Fibroblast of peridontal ligament (primary cell): ENCODE measurements around the gene KLHDC8A.
"Not testable (repeated sequence)": the region's sequence is repeated elsewhere in the genome, so short reads cannot be mapped to it uniquely, and the experiment has no call there.

Experiments
- DNase-seq: peaks from one replicate; pipeline ENCODE4 v3.0.0-alpha.2; 2010; ENCODE audit errors: extremely low read depth

KLHDC8A gene

GRCh38 chr1:205371871-205372660 lies 15.3 kb upstream of the KLHDC8A start:
- no peak for DNase-seq

DNA sequence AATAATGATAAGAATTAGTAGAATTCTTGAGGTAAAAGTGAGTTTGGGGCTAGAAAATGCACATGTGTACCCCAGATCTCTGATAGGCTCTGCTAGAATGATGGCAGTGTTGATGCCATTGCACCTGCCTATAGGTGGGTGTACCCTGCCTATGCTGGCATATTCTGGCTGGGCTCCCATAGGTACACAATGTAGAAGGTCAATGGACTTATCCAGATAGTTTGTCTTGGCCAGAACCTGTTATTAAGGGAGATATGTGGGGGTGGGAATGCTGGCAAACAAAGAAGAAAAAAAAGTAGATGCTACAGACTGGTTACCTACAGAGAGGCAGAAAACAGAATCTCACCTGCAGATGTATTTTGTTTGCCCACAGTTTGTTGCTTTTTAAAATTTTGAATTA lies 14.1 kb upstream of the KLHDC8A start:
- DNase-seq = no peak

- DNase-seq = no peak
Observed at GRCh38 chr1:205369701-205370123, 13.0 kb upstream of the KLHDC8A start.

- DNase-seq = no peak
Observed at GRCh38 chr1:205368478-205368877, 11.8 kb upstream of the KLHDC8A start.

DNA sequence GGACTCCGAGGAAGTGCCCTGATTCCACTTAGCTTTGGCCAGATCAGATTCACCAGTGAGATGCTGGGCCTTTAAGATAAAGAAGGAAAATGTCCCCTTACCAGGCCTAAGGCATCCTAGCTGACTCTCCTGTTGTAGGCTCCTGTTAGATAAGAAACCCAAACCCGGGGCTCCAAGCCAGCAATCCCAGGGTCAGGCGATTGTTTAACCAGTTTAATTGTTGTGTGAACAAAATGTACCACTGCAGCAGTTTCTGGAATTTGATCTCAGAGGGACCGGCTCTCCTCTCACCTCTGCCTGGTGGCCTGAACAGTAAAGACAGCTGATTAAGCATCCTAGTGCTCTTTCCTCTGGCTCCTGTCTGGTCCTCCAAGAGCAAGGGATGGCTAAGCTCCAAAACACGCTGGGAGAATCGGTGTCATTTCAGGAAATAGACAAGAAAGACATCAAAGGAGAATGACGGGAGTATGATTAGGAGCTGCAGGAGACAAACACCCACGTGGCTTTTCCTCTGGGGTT lies 9.3 kb upstream of the KLHDC8A start:
- no peak for DNase-seq

- not testable (repeated sequence) for DNase-seq
Observed at GRCh38 chr1:205365086-205365485, 8.4 kb upstream of the KLHDC8A start.

- DNase-seq = no peak
Observed at GRCh38 chr1:205360891-205361290, 4.2 kb upstream of the KLHDC8A start.

- no peak for DNase-seq
Observed at GRCh38 chr1:205359771-205360565, 3.2 kb upstream of the KLHDC8A start.

DNA sequence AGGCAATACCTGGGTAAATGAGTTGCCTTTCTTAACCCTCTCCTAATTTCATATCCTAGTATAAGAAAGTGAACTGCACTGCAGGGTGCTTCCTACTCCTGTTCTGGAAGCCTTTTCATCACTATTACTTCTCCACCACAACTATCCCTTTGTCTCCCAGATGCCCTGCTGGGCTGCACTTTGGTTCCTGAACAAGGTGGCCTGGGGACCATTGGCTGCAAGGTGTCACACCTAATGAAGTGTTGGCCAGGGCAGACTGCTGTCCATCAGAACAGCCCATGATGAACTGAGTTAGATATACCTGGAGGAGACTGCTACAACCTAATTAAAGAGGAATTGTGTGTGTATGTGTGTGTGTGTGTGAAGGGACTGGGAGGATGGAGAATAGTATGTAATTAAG lies 1.9 kb upstream of the KLHDC8A start:
- DNase-seq = no peak

DNA sequence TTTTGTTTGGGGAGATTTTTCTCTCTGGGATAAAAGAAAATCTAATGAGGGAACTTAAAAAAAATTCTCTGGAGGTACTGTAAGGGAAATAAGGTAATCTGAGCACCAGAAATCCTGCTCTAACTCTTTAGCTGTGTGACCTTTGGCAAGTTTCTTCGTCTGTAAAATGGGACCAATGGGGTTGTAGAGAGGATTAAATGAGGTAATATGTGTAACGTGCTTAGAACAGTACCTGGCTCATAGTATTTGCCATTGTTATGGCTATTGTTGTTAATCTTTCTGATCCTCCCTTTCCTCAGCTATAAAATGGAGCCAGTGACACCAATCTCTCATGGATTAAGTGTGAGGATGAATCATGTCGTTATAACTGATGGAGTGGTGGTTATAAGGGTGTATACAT lies 845 bp upstream of the KLHDC8A start:
- DNase-seq = no peak

DNA sequence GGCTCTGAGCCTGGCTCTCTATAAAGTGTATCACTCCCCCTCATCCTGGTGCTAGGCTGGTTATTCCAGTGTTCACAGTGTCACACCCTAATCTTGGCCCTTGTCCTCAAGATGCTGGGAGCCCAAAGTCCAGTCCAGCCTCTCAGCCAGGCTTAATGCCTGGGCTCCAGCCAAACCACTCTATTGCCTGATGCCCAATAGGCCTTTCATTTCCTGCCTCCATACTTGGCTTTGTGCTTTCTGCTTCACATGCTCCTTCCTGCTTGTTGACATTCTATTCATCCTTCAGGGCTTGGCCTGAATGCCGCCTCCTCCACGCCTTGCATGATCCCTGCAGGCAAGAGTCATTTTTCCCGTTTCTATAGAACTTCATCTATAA lies 1.7 kb downstream of the KLHDC8A start:
- no peak for DNase-seq

DNA sequence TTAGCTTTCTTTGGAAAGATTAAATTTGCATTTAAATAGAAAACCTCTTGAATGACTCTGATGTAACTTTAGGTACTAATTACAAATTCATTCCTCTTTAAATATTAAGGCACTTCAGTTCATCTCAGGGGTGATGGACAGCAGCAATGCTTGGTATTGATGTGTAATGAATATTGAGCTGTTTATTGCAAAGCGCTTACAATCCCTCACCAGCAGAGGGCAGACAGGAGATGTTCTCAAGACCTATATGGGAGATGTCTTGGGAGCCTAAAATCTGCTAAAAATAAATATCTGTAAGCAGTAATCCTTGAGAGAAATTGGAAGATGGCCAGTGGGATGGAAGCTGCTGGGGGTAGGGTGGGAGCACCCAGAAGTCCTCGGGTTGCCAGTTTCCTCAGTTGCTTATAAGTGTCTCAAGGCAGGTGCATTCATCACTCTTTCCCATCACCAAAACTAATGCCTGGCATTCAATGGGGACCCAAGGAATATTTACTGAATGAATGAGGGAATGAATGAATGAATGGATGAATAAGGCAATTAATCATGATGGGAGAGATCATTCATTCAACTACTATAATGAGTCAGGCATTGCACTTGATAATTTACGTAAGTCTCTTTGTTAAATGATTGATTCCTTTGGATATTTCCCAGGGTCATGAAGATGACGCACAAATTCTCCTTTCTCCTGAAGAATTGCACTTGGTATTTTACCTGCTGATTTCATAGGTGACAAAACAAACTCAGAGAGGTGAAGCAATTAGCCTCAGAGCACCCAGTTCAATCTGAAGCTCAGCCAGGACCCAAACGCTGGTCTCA lies 2.3 kb downstream of the KLHDC8A start:
- DNase-seq = peak; percentile 82

DNA sequence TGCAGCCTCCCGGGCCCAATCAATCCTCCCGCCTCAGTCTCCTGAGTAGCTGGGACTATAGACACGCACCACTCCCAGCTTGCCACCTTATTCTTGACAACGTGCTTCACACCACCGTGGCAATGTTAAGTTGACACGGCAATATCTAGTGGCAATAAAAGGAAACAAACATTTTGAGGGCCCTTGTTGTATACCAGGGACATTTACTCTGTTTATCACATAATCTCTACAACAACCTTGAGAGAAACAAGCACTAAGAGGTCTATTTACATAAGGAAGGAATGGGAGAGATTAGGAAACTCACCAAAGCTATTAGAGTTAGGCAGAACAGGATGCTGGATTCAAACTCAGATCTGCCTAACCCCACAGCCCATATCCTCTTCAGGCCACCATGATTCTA lies 3.1 kb downstream of the KLHDC8A start:
- DNase-seq = no peak

GRCh38 chr1:205353191-205353590 lies 3.5 kb downstream of the KLHDC8A start:
- DNase-seq = no peak

- no peak for DNase-seq
Observed at GRCh38 chr1:205351984-205352713, 4.6 kb downstream of the KLHDC8A start.

DNA sequence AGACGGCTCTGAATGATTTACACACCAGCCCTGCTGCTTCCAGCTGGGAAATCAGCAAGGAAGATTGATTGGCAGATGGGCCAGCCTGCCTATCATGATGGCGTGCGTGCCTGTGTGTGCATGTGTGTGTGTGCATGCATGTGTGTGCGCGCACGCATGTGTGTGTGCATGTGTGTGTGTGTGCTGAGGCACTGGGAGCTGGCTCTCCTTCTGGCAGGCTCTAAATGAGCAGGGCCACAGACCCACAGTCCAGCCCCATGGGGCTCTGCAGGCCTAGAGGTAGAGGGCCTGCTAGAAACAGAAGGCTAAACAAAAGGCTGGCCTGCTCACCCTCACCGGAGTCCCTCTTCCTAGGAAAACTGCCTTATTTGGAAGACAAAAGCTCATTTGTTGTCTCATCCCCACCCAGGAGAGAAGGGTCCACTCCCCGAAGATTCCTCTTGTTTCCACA lies 6.0 kb downstream of the KLHDC8A start:
- DNase-seq = no peak

DNA sequence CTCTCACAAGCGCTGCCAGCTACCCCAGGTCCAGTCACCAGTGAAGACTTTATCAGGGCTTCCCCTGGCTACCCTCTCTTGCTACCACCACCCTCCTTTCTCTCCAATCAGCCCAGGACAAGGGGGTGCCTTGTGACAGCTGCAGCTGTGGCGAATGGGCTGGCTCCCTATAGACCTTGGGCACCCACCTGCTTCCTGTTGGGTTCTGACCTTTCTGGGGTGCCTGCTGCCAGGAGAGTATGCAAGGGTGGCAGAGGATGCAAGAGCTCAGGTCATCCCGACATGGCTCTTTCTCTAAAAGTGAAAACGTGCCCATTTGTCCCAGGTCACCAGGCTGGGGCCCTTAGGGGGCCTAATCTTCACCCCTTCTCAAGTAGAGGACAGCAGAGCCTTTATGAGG lies 6.6 kb downstream of the KLHDC8A start:
- no peak for DNase-seq

GRCh38 chr1:205348554-205349487 lies 7.9 kb downstream of the KLHDC8A start:
- no peak for DNase-seq

DNA sequence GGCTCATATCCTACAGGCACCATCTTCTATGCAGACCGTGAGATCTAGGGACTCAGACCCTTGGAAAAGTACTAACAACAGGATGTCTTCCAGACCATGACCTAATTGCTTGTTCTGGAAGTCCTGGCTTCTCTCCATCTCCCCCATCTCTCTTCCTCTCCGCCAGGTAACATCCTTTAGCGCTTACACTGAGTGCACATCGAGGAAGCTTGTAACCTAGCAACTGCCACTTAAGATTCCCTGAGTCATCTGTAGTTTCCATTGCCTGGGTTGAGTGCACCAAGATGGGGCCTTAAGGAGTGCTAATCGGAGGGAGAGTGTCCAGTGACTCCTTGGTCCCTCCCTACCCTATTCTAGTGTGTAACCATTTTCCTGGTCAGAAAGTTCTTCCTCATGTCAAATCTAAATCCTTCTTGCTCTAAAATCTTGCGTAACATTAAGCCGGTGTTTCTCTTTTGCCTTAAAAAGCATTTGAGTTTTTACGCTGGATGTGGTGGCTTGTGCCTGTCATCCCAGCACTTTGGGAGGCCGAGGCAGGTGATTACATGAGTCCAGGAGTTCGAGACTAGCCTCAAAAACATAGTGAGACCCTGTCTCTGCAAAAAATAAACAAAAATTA lies 9.7 kb downstream of the KLHDC8A start:
- no peak for DNase-seq

- DNase-seq = no peak
Observed at GRCh38 chr1:205345761-205346160, 11.0 kb downstream of the KLHDC8A start.
